GM12864 (cell line): ENCODE measurements around the gene VCL.

ENCODE experiments used
- DNase-seq: peaks from one replicate; pipeline ENCODE4 v3.0.0-alpha.2; 2011; ENCODE audit warnings: low read depth
- H3K4me3 ChIP-seq: 2 replicates; pipeline ENCODE4 v1.5.1; 2011; ENCODE audit warnings: mild to moderate bottlenecking, low read depth, low read length, control low read depth
- CTCF ChIP-seq: IDR thresholded peaks from 2 replicates; pipeline ENCODE4 v1.5.1; 2011; ENCODE audit warnings: low read depth, mild to moderate bottlenecking, moderate library complexity, low read length, control low read depth, inconsistent platforms; ENCODE audit errors: missing control alignments

VCL gene

GRCh38 chr10:74051736-74052342 lies 53.9 kb downstream of the VCL start:
- H3K4me3 ChIP-seq = no peak overlapping the region
- no peak for DNase-seq

GRCh38 chr10:74052994-74053393 lies 55.1 kb downstream of the VCL start:
- DNase-seq = no peak
- TF ChIP-seq CTCF = no peak
- H3K4me3 ChIP-seq = no peak overlapping the region

More at GRCh38 chr10:74051736-74052342, 53.9 kb downstream of the VCL start:
- no peak for TF ChIP-seq CTCF

GRCh38 chr10:74055383-74056049 lies 57.6 kb downstream of the VCL start:
- DNase-seq = no peak
- no peak for TF ChIP-seq CTCF
- H3K4me3 ChIP-seq = no peak overlapping the region

- no peak for TF ChIP-seq CTCF
- no peak overlapping the region for H3K4me3 ChIP-seq
- DNase-seq = no peak
These were observed 58.3 kb downstream of the VCL start for GRCh38 chr10:74056050-74056818.

- no peak overlapping the region for H3K4me3 ChIP-seq
- no peak for TF ChIP-seq CTCF
- DNase-seq = no peak
These were observed 60.2 kb downstream of the VCL start for GRCh38 chr10:74058071-74058470.

- H3K4me3 ChIP-seq = no peak overlapping the region
- DNase-seq = no peak
- peak; percentile 35 for TF ChIP-seq CTCF
These were observed 60.7 kb downstream of the VCL start for GRCh38 chr10:74058658-74059057.
